IPS-11a (cell line): ENCODE results near the gene MACC1.

Source experiments
- H3K4me3 ChIP-seq: one replicate; pipeline ENCODE4 v1.5.1; 2013; ENCODE audit warnings: low read depth, low read length, control low read depth

The MACC1 gene

DNA sequence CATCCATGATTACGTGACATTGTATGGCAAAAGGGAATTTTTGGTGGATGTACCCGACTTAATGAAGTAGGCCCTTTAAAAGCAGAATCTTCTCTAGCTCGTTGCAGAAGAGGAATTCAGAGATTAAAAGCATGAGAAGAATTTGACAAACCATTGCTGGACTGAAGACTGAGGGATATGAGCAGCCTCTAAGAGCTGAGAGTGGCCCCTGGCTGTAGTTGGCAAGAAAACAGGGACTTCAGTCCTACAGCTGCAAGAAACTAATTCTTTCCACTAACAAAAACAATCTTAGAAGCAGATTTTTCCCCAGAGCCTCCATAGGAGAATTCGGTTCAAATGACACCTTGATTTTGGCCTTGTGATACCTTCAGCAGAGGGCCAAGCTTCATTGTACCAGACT is 34.1 kb downstream of the MACC1 start:
- H3K4me3 ChIP-seq: no peak overlapping the region

DNA sequence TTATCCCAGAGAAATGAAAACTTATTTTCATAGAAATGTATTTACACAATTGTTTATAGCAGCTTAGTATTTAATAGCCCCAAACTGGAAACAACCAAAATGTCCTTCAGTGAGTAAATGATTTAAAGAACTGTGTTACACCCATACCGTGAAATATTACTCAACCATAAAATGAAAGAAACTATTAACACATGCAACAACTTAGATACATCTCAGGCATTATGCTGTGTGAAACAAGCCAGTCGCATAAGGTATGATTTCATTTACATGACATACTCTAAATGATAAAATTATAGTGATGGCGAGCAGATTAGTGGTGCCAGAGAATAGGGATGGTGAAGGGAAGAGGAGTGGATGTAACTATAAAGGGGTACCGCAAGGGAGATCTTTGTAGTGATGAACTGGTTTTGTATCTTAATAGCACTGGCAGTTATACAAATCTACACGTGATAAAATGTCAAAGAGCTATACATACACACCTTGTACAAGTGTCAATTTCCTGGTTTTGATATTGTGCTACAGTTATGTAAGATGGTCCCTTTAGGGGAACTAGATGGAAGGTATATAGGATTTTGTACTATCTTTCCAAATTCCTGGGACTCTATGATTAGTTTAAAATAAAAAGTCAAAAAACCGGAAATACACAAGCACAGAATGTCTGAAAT is 40.5 kb downstream of the MACC1 start:
- no peak overlapping the region for H3K4me3 ChIP-seq

DNA sequence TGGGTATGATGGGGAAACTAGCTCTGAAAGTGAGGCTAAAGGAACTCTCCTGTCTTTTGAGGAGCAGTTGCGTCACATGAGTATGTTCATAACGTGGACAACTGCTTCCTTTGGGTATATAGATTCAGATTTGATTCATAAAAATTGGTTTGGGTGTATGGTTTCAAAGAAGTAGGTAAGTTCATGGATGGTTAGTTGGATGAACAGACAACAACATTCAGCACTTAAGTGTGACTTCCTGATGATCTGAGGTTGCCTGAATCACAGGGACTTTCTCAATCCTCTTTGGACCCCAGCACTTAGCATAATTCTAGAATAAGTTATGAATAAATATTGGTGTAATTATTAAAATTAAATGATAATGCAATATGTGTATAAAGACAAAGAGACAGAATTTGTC is 43.4 kb downstream of the MACC1 start:
- H3K4me3 ChIP-seq: no peak overlapping the region

DNA sequence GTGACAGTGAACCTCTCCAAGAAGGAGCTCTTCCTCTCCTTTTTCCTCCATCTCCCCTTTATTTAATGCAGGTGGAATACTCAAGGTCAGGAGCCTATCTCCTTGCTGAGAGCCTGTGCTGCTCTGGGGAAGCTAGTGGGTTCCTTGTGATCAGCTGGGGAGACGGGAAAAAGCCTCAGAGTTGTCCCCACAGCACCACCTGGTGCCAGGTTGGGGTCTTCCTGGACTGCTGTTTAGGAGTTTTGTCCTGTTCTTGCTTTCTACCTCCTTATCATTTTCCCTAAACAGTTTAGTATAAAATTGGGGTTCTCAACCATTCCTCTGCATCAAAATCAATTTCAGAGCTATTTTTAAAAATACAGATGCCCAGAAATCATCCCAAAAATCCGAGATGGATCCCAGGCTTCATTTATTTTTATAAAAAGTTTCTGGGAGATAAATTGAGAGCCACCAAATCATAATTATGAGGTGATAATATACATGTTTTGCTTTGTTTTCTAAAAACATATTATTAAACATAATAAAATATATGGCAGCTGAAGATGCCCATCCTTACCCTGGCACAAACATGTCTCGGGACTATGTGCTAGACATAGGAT is 44.3 kb downstream of the MACC1 start:
- H3K4me3 ChIP-seq: no peak overlapping the region

DNA sequence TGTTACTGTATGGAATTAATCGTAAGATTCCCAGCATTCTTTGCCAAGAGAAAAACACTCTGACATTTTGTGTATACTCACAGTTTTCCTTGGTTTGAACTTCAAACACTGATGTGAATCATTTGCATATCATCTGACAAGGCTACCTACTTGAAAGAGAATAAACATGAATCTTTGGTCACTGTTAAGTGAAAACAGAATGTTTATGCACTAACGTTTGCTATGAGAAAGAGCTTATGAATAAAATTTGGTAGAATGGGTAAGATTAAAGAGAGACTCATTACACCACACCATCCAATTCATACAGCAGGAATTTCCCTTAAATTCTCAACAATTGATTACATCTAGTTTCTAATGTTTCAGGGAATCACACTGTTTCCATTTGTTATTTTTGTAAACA is 46.6 kb downstream of the MACC1 start:
- H3K4me3 ChIP-seq: no peak overlapping the region

DNA sequence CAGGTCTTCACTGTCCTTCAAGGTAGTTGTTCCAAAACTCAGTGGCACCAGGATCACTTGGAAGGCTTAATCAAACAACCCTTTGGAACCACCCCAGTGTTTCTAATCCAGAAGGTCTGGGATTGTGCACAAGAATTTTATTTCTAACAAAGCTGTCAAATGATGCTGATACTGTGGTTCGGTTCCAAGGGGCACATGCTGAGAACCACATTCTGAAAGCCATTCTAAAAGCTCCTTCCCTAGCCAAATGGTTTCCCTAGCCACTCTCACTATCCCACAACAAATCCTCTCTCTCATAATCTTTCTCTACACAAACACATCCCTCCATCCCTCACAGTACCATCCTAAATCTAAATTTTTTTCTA is 52.1 kb downstream of the MACC1 start:
- no peak overlapping the region for H3K4me3 ChIP-seq

DNA sequence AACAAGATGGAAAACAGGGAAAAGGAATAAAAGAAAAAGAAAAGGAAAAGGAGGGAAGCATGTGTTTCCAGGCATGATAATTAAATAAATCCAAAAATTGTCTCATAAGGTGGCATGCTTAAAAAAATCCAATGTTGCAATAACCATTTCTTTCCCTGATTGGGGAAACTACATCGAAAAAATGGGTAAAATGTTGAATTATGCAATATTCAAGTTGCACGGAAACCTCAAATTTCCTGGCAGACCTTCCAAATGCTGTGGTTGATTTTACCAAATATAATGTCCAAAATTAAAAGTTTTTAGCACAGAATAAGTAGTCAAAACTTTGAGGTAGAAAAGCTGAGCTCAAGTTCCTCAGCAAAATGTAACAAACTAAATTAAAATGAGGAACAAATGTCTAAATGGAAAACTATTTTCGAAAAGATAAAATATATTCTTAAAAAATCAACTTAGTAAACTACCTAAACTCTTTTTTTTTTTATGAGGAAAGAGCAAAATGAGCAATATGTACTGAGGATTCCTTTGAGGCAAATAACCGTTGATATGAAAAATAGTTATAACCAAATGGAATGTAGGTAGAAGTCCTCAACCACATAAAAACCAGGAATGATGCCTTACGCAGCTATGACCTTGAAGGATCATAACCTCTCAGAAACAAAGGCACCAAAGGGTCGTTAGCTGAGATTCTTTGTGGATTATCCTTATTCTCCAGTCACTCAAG is 52.6 kb downstream of the MACC1 start:
- H3K4me3 ChIP-seq: no peak overlapping the region

DNA sequence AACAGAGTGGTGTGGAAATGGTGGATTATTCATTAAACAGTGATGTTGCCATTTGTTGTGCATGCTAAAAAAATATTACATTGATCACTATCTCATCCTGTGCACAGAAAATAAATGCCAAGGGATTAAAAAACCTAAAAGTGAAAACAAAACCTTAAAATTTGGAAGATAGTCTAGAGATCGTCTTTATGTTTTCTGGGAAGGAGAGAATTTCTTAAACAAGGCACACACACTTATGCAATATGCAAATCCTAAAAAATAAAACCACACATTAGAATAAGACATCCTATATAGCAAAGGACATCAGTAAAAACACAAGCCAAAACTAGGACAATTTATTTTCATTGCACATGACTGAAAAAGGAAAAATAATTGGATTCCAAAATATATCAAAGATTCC is 54.5 kb downstream of the MACC1 start:
- no peak overlapping the region for H3K4me3 ChIP-seq

DNA sequence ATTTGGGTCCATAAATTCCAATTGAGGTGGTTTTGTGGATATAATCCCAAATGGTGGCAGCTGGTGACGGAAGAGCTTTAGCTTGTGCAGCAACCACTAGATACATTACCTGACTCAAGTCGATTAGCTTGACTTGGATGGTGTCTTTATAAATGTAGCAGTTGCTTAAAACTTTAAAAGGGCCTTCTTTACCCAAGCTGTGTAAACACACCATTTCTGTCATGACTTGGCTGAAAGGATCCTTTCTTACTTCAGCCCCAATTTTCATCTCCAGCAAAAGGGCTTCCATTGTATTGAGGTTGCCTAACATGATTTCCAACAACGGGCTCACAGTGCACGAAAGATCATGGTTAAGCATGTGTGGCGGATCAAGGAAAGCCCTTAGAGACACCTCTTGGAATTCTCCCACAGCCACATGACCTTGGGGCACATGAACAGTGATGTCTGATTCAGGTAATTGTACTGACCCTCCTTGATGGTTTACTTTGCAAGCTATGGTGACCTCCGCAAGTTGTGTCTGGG is 57.9 kb downstream of the MACC1 start:
- H3K4me3 ChIP-seq: no peak overlapping the region

DNA sequence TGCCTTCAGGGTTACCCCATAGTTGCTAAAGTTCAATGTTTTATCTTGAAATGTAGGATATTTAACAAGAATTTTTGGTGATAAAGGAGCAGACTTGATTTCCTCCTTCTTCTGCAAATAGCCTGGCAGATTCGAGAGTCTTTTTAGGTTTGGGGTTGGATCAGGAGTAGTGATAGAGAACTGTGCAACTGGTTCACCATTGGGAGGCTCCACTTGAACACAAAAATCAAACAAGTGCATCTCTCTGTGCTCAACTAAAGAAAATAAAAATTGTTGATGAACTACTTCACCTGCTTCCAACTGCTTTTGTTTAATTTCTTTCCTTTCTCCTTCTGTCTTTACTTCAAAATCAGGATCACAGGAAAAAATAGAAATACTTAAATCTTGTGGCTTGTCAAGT is 58.5 kb downstream of the MACC1 start:
- H3K4me3 ChIP-seq: no peak overlapping the region

DNA sequence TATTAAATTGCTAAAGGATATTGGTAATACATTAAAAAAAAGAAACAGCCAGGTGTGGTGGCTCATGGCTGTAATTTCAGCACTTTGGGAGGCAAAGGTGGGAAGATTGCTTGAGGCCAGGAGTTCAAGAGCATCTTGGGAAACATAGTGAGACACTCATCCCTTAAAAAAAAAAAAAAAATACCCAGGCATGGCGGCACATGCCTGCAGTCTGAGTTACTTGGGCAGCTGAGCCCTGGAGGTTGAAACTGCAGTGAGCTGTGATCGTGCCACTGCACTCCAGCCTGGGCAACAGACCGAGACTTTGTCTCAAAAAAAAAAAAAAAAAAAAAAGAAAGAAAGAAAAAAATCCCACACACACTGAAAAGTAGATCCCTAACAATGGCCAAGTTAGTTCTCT is 59.7 kb downstream of the MACC1 start:
- no peak overlapping the region for H3K4me3 ChIP-seq

DNA sequence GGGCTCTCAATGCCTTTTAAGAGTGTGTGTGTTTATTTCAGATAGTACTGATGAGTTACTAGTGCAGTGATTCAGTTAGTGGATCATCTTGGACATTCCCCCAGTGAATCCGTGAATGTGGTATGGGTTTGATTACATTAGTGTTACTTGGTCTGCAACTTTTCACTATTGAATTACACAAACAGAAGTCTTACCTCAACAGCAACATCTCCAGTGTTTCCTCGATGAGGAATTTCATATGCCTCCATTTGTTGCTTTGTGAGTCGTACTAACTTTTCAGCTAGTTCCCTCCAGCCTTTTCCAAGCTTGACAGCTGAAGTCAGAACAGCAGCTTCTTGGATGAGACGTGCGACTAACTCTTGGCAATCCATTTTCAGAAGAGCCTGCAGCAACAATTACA is 63.2 kb downstream of the MACC1 start:
- H3K4me3 ChIP-seq: no peak overlapping the region

DNA sequence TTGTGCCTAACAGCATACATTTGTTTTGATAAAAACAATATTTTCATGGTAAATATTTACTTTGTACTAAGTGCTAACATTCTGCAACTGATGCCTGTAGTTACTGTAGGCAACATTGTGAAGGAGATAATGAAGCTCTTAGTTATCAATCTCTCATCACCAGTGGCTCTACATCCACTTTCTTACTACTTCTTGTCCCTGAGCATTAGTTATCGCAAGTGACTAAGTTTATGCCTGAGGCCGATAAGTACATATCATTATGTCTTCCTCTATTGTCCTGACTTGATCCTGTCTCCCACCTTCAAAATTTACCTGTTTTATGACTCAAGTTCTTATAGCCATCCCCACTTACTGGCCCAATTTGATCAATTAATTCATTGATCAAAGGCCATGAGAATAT is 63.6 kb downstream of the MACC1 start:
- no peak overlapping the region for H3K4me3 ChIP-seq

DNA sequence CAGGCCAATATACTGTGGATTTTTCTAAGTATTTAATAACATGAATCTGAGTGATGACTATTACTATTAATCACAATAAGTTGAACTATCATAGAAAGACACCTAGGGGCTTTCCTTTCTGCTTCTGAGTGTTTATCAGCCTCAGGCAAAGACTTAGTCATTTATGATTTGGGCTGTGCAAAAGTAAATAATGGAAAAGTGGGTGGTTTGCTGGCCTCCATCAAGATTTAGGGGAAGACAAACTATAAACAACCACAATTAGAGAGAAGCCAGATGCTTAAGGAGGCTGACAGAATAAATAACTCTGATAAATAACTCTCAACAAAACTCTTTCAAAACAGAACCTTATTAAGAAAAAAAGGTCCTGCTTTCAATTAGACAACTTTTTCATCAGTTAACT is 64.7 kb downstream of the MACC1 start:
- no peak overlapping the region for H3K4me3 ChIP-seq

DNA sequence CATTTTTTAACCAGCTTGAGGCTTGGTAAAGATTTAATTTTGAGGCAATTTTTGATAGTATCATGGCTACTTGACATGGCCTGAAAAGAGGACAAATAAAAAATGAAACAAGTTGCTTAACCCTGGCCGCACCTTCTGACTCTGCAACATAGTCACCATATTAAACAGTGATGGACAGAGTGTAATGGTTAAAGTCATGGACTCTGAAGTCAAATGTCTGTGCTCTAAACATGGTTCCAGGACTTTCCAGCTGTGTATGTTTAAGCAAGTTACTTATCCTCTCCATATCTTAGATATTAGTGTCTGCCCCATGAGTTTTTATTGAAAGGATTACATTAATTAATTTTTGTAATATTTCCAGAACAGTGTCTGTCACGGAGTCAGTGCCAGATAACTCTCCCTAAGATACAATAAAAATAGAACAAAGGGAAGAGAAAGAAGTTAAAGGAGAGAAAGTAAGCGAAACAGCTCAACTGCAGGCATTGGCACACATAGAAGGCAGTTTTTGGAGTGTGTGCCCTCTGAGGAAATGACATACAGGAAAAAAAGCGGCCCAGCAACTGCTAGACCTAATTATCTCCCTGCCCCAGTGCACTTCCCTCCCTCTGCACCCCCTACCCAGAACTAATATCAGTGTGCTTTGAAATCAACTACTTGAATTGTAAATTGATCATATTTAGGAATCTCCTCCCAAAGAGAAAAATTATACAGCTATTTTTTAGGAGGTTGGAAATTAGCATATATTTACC is 65.3 kb downstream of the MACC1 start:
- no peak overlapping the region for H3K4me3 ChIP-seq

DNA sequence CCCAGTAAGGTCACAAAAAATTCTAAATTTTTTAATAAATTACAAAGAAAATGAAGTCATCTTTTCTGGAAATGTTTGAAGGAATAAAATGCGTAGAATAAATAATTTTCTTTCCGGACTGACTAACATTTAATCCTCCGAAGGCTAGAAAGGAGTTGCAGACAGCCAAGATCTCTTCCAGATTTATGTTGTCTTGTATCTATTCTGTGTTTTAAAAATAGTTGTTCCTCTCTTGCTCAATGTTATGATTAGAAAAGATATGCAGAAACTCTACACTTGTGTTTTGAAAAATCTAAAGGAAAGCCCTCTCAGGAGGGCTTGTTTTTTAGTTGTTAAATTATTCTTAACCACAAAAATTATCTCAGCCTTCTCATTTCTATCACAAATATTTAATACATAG is 70.7 kb downstream of the MACC1 start:
- no peak overlapping the region for H3K4me3 ChIP-seq

DNA sequence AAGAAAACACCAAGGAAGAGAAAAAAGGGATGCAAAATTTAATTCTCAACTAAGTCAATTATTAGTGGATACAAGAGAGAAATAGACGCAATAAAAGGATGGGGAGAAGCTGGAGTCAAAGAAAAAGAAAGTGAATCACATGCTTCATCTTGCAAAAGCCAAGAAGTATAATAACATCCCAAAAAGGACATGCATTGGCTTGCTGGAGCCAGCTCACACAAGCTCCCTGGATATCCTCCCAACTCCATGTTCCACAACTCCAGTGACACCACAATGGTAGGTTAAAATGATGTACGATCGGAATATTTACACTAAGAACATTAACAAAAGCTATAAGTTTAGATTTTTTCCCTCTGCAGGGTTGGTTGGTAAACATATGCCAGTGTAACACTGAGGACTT is 72.4 kb downstream of the MACC1 start:
- no peak overlapping the region for H3K4me3 ChIP-seq

DNA sequence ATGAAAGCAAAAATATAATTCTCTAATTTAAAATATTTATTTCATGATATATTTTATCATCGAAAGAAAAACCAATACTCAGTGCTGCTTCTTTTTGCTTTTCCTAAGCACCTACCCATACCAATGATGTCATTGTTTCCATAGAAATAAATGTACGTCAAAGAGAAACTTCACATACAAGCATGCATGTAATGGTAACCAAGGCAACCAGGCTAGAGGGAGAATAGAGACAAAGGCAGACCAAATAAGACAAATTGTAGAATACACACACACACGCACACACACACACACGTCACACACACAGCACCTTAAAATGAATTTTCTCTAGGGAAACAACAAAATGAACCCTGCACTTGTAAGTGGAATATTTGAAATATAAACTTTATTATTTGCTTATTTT is 75.5 kb downstream of the MACC1 start:
- no peak overlapping the region for H3K4me3 ChIP-seq

DNA sequence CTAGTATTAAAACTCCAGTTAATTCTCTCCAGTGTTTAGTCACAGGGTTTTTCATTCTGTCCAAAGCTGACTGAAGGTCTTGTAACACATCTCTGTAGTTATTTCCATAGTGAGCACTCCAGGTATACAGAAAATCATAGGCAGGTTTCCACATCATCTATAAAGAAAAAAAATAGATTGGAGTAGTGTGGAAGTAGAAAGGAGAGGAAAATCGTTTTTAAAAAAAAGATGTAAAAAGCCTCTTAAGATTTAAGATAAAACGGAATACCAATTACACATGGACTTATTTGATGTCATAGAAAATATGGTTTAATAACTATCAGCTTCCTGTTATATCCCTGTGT is 76.2 kb downstream of the MACC1 start:
- no peak overlapping the region for H3K4me3 ChIP-seq

DNA sequence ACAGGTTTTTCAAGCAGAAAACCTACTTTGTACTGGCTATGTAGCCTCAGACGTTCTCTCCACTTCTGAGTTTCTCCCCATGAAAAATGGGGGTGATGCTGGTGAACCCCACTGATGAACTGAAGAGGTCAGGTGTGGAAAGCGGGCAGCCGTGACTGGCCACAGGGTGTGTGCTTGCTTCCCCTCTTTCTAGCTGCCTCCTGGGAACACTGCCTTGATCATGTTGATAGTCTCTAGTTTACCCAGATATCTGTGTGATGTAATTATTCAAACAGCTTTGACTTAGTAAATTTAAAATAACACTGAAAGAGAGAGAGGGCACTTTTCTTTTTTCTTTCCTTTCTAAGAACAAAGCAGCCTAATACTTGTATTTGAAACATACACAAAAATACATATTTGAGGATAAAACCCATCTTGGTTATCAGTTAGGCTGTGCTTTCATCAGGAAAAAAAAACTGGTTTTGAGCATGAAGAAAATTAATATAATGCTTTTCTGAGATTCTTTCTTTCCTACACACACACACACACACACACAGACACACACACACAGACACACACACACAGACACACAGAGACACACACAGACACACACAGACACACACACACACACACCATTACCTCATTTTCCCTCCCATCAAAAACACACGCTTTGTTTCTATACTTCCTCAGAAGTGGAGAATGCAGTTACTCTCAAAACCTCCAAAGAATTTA is 76.7 kb downstream of the MACC1 start:
- no peak overlapping the region for H3K4me3 ChIP-seq

DNA sequence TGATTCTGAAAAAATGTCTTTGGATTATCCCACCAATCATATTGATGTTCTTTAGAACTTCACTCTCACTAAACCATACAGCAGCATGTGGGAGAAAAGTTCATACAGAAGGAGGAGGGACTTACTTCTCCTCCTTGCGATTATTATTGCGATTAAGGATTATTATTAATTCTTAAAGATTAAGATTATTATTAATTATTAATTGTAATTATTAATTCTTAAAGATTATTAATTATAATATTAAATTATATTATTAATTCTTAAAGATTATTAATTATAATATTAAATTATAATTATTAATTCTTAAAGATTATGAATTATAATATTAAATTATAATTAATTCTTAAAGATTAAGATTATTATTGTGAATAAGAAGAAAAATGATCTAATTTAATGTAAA is 80.5 kb downstream of the MACC1 start:
- no peak overlapping the region for H3K4me3 ChIP-seq
